NCI-H1092 treated with DMSO at 0.1 percent for 48 hours (cell line): ENCODE results near the gene ZSWIM5.
"Not testable (repeated sequence)": the region's sequence is repeated elsewhere in the genome, so short reads cannot be mapped to it uniquely, and the experiment has no call there.

Experiments
- DNase-seq: peaks from one replicate; lab custom pipeline; 2025; lab: John Stamatoyannopoulos, UW

ZSWIM5 gene

GRCh38 chr1:45002650-45003645 lies 203.5 kb downstream of the ZSWIM5 start:
- no peak for DNase-seq

DNA sequence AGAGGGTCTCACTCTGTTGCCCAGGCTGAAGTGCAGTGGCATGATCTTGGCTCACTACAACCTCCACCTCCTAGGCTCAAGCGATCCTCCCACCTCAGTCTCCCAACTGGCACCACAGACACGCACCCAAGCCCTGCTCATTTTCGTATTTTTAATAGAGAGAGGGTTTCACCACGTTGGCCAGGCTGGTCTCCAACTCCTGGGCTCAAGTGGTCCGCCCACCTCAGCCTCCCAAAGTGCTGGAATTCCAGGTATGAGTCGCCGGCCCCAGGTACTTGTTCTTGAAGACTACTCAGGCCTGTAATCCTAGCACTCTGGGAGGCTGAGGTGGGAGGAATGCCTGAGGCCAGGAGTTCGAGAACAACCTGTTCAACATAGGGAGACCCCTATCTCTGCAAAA lies 204.8 kb downstream of the ZSWIM5 start:
- not testable (repeated sequence) for DNase-seq

DNA sequence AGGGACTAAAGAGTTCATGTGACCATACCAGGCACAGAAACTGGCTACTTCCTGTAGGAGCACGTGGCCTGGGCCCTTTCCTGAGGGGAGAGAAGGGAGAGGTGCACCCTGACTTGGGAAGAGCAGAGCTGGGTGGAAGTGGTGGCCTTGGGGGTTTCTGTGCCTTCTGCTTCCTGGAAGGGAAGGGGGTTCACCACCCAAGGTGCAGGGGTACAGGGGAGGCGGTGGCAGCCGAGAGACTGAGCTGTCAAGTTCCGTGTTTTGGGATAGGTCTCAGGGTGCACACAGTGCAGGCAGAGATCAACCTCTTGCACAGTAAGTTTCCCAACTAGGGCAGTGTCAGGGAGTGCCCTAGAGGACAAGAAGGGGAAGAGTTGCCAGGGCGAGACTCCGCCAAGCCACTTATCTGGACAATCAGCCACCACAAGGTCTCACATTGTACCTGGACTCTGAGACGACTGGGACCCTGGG lies 205.4 kb downstream of the ZSWIM5 start:
- DNase-seq: no peak

DNA sequence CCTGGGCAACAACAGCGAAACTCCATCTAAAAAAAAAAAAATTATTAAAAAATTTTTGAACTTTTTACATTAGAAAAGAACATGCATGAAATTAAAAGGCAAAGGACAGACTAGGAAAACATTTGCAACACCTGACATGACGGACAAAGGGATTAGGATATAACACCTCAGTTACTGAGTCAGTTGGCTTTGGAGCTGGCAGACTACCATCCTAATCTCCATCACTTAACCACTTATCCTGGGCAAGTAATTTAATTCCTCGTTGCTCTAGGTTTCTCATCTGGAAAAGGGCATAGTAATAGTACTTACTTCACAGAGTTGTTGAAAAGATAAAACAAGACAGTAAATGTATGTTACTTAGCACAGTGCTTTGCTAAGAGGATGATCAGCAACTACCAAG lies 207.2 kb downstream of the ZSWIM5 start:
- no peak for DNase-seq

DNA sequence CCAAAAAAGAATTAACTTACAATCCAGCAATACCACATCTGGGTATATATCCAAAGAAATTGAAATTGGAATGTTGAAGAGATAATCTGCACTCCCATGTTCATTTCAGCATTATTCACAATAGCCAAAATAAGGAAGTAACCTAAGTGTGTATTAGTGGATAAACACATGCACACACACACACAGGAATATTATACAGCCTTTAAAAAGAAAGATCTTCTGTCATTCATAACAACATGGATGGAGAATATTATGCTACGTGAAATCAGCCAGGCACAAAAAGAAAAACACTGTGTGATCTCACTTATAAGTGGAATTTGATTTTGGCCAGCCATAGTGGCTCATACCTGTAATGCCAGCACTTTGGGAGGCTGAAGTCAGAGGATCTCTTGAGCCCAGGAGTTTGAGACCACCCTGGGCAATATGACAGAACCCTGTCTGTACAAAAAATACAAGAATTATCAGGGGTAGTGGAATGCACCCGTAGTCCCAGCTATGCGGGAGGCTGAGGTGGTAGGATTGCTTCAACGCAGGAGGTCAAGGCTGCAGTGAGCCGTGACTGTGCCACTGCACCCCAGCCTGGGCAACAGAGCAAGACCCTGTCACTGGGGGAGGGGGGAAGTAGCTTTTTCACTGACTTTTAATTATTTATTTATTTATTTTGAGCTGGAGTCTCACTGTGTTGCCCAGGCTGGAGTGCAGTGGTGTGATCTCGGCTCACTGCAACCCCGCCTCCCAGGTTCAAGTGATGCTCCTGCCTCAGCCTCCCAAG lies 210.8 kb downstream of the ZSWIM5 start:
- no peak for DNase-seq

DNA sequence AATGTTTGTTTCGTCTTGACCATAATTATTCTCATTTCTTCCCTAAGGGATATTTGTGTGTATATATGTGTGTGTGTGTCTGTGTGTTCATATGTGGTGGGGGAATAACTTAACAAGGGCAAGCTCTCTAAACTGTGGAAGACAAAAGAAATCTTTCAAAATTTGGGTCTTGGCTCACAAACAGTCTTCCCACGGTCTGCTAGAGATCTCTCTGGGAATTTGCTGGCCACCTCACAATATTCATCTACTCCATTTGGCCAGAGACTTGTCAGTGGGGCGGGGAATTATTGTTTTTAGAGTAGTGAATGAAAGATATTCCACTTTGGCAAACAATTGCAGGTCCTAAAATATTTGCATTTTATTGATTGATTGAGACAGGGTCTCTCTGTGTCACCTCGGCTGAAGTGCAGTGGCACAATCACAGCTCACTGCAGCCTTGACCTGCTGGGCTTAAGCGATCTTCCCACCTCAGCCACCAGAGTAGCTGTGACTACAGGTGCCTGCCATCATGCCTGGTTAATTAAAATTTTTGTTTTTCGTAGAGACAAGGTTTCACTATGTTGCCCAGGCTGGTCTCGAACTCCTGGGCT lies 212.0 kb downstream of the ZSWIM5 start:
- no peak for DNase-seq

- no peak for DNase-seq
These were observed 217.8 kb downstream of the ZSWIM5 start for GRCh38 chr1:44988531-44989156.

GRCh38 chr1:44985747-44986359 lies 220.6 kb downstream of the ZSWIM5 start:
- DNase-seq: no peak

GRCh38 chr1:44977372-44977771 lies 229.0 kb downstream of the ZSWIM5 start:
- DNase-seq: not testable (repeated sequence)

DNA sequence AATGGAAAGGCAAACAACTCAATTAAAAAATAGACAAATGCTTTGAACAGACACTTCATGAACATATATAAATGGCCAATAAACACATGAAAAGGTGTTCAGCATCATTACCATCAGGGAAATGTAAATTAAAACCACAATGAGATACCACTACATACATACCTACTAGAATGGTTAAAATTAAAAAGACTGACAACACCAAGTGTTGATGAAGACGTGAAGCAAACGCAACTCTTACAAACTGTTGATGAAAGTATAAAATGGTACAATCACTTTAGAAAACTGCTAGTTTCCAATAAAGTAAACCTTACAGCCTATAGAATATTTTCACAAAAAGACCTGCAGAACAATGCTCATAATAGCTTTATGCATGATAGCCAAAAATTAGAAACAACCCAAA lies 230.2 kb downstream of the ZSWIM5 start:
- DNase-seq: no peak

- DNase-seq: no peak
These were observed 232.8 kb downstream of the ZSWIM5 start for GRCh38 chr1:44973645-44974044.

- no peak for DNase-seq
These were observed 236.1 kb downstream of the ZSWIM5 start for GRCh38 chr1:44970317-44970716.
